ENCODE data around the gene KANTR. TPM values are rescaled to one million over a fixed set of nuclear protein-coding genes. Genes with fewer than 3 reads are reported as not detected.

KANTR gene
- total RNA-seq, 1 experiment from 2014 or later = 3.4 TPM

GRCh38 chrX:53072418-53073114 is 21.4 kb upstream of the KANTR start:
- Mint-ChIP-seq H3K9me3 (ENCODE audit: unreplicated experiment) (no peaks in the 10 kb centered on the region), H3K36me3 (ENCODE audit: insufficient read depth, unreplicated experiment) (no peaks in the 10 kb centered on the region), H3K4me1 (ENCODE audit: insufficient read depth, unreplicated experiment) (peaks cover 13% of the 10 kb centered on the region), H3K27me3 (ENCODE audit: insufficient read depth, unreplicated experiment) (peaks cover 67% of the 10 kb centered on the region), H3K27ac (ENCODE audit: low read depth, unreplicated experiment) (peak overlapping the region; percentile 2), H3K4me3 (ENCODE audit: unreplicated experiment) (peak overlapping the region; percentile 38)
- ChIA-PET CTCF (interaction anchor here (0.5 to 3.3 kb wide), 16 partner anchors 9 to 1349 kb away, joined by 3 to 34 read pairs (median 4); partner anchors contain the start of gene TSPYL2), POLR2A (interaction anchor here (0.8 to 4.1 kb wide), 6 partner anchors 10 to 152 kb away, joined by 3 to 56 read pairs (median 8); partner anchors contain the start of genes KDM5C and TSPYL2)
- TF ChIP-seq CTCF (IDR thresholded peaks at IDR 0.05; ENCODE audit: unreplicated experiment) = no peak
- peak; percentile 22 for DNase-seq (ENCODE audit: unreplicated experiment)
- intact Hi-C loops (cut with micrococcal nuclease) = loop anchor here (5.0 kb wide), 1 partner anchor 150 kb away; no protein-coding TSS in a partner anchor
- no TSS peak for BruUV-seq (replicated peaks)

- no peak for TF ChIP-seq CTCF (IDR thresholded peaks at IDR 0.05; ENCODE audit: unreplicated experiment)
- POLR2A ChIA-PET = interaction anchor here (1.0 to 4.1 kb wide), 4 partner anchors 9 to 152 kb away, joined by 3 to 56 read pairs (median 26); partner anchors contain the start of genes KDM5C and TSPYL2
These were observed 20.8 kb upstream of the KANTR start for GRCh38 chrX:53073115-53073586.

GRCh38 chrX:53075011-53075410 is 18.9 kb upstream of the KANTR start:
- no peak for TF ChIP-seq CTCF (IDR thresholded peaks at IDR 0.05; ENCODE audit: unreplicated experiment)
- ChIA-PET POLR2A (no interaction called here), CTCF (interaction anchor here (1.4 kb wide), 1 partner anchor 14 kb away, joined by 6 read pairs; no protein-coding TSS in a partner anchor)
- Mint-ChIP-seq H3K27me3 (ENCODE audit: insufficient read depth, unreplicated experiment) (peaks cover 80% of the 10 kb centered on the region), H3K4me1 (ENCODE audit: insufficient read depth, unreplicated experiment) (peaks cover 13% of the 10 kb centered on the region), H3K4me3 (ENCODE audit: unreplicated experiment) (no peak overlapping the region), H3K9me3 (ENCODE audit: unreplicated experiment) (no peaks in the 10 kb centered on the region), H3K36me3 (ENCODE audit: insufficient read depth, unreplicated experiment) (no peaks in the 10 kb centered on the region), H3K27ac (ENCODE audit: low read depth, unreplicated experiment) (no peak overlapping the region)
- no TSS peak for BruUV-seq (replicated peaks)
- intact Hi-C loops (cut with micrococcal nuclease) = no loop called here
- DNase-seq (ENCODE audit: unreplicated experiment) = peak; percentile 18

More at GRCh38 chrX:53073115-53073586, 20.8 kb upstream of the KANTR start:
- Mint-ChIP-seq H3K27ac (ENCODE audit: low read depth, unreplicated experiment) (no peak overlapping the region), H3K9me3 (ENCODE audit: unreplicated experiment) (no peaks in the 10 kb centered on the region), H3K36me3 (ENCODE audit: insufficient read depth, unreplicated experiment) (no peaks in the 10 kb centered on the region), H3K4me1 (ENCODE audit: insufficient read depth, unreplicated experiment) (peaks cover 13% of the 10 kb centered on the region), H3K4me3 (ENCODE audit: unreplicated experiment) (no peak overlapping the region), H3K27me3 (ENCODE audit: insufficient read depth, unreplicated experiment) (peaks cover 72% of the 10 kb centered on the region)
- CTCF ChIA-PET = interaction anchor here (0.6 to 3.3 kb wide), 6 partner anchors 9 to 200 kb away, joined by 3 to 34 read pairs (median 8); partner anchors contain the start of gene TSPYL2
- no TSS peak for BruUV-seq (replicated peaks)
- intact Hi-C loops (cut with micrococcal nuclease) = loop anchor here (5.0 kb wide), 1 partner anchor 149 kb away; no protein-coding TSS in a partner anchor
- DNase-seq (ENCODE audit: unreplicated experiment) = peak; percentile 56

- no TSS peak for BruUV-seq (replicated peaks)
- Mint-ChIP-seq H3K27me3 (ENCODE audit: insufficient read depth, unreplicated experiment) (peaks cover 79% of the 10 kb centered on the region), H3K36me3 (ENCODE audit: insufficient read depth, unreplicated experiment) (peaks cover 6% of the 10 kb centered on the region), H3K27ac (ENCODE audit: low read depth, unreplicated experiment) (no peak overlapping the region), H3K9me3 (ENCODE audit: unreplicated experiment) (no peaks in the 10 kb centered on the region), H3K4me3 (ENCODE audit: unreplicated experiment) (no peak overlapping the region), H3K4me1 (ENCODE audit: insufficient read depth, unreplicated experiment) (peaks cover 10% of the 10 kb centered on the region)
- CTCF ChIA-PET = interaction anchor here (0.6 to 1.4 kb wide), 3 partner anchors 12 to 514 kb away, joined by 3 to 6 read pairs (median 5); no protein-coding TSS in a partner anchor
- DNase-seq (ENCODE audit: unreplicated experiment) = no peak
- TF ChIP-seq CTCF (IDR thresholded peaks at IDR 0.05; ENCODE audit: unreplicated experiment) = no peak
- POLR2A ChIA-PET = no interaction called here
- intact Hi-C loops (cut with micrococcal nuclease) = no loop called here
These were observed 17.3 kb upstream of the KANTR start for GRCh38 chrX:53076671-53077070.

Measured in MCF 10A (cell line).